HG03108 (cell line): Measurements from ENCODE around the gene NDUFA5.
A peak's percentile ranks its signal among the peaks of the same experiment; 100 is the strongest.

ENCODE experiments used
- ATAC-seq: cut with Tn5 transposase; IDR thresholded peaks from one replicate; pipeline ENCODE4 v1.9.1; 2021; ENCODE audit warnings: moderate library complexity; ENCODE audit not compliant: unreplicated experiment

The NDUFA5 gene

GRCh38 chr7:123557398-123558288, at the start of gene NDUFA5:
NDUFA5 (minus strand) TSS chr7:123557818; CDS start chr7:123557795, 23 bp downstream.
- peak; percentile 97 for ATAC-seq

- ATAC-seq: no peak
These were observed 47.1 kb upstream of the NDUFA5 start for GRCh38 chr7:123604739-123605138.

- ATAC-seq: no peak
These were observed 45.0 kb upstream of the NDUFA5 start for GRCh38 chr7:123602648-123603047.

- ATAC-seq: no peak
These were observed 43.9 kb upstream of the NDUFA5 start, which contains the start of gene ASB15 for GRCh38 chr7:123601530-123601929. ASB15 (plus strand) TSS chr7:123601821; CDS start chr7:123614503, 12,682 bp downstream.

GRCh38 chr7:123600876-123601275, 43.3 kb upstream of the NDUFA5 start:
- ATAC-seq: no peak

GRCh38 chr7:123599766-123600165, 42.1 kb upstream of the NDUFA5 start:
- ATAC-seq: no peak

- ATAC-seq: no peak
These were observed 41.0 kb upstream of the NDUFA5 start for GRCh38 chr7:123598657-123599056.

GRCh38 chr7:123594813-123595241, 37.2 kb upstream of the NDUFA5 start:
- no peak for ATAC-seq

GRCh38 chr7:123588376-123588775, 30.8 kb upstream of the NDUFA5 start:
- ATAC-seq: no peak

GRCh38 chr7:123583821-123584220, 26.2 kb upstream of the NDUFA5 start:
- no peak for ATAC-seq

GRCh38 chr7:123581162-123581459, 23.5 kb upstream of the NDUFA5 start:
- no peak for ATAC-seq

GRCh38 chr7:123580406-123581161, 23.0 kb upstream of the NDUFA5 start:
- ATAC-seq: no peak

GRCh38 chr7:123579416-123579815, 21.8 kb upstream of the NDUFA5 start:
- ATAC-seq: no peak

- no peak for ATAC-seq
These were observed 16.4 kb upstream of the NDUFA5 start for GRCh38 chr7:123573896-123574467.

GRCh38 chr7:123573341-123573740, 15.7 kb upstream of the NDUFA5 start:
- no peak for ATAC-seq

GRCh38 chr7:123571684-123572083, 14.1 kb upstream of the NDUFA5 start:
- no peak for ATAC-seq

- ATAC-seq: no peak
These were observed 13.6 kb upstream of the NDUFA5 start for GRCh38 chr7:123571187-123571586.

GRCh38 chr7:123570390-123571182, 13.0 kb upstream of the NDUFA5 start:
- no peak for ATAC-seq

GRCh38 chr7:123569352-123570010, 11.9 kb upstream of the NDUFA5 start:
- no peak for ATAC-seq

- no peak for ATAC-seq
These were observed 4.5 kb upstream of the NDUFA5 start for GRCh38 chr7:123562121-123562520.
